K562 treated with DMSO at 1 percent for 4 hours (cell line): Measurements from ENCODE around the gene C15orf62. TPM values are rescaled to one million over a fixed set of nuclear protein-coding genes. Genes with fewer than 3 reads are reported as not detected.

Experiments
- total RNA-seq: library from RNA; unstranded; fragments of 300-600 nt; gene quantifications from 2 replicates; pipeline ENCODE4 v1.2.3, GENCODE V29; 2022; ENCODE audit not compliant: insufficient read depth

Gene C15orf62
- total RNA-seq, result 4.8 and 6.5 TPM in 2 replicates

GRCh38 chr15:40769274-40770146 is at the start of gene C15orf62:
TSS of gene C15orf62 (plus strand) at chr15:40769980. CDS start at chr15:40770496, 516 bp downstream.

GRCh38 chr15:40754883-40755811 is 14.6 kb upstream of the C15orf62 start, which contains the start of gene RMDN3:
TSS of gene RMDN3 (minus strand) at chr15:40755254. CDS start at chr15:40754783, 471 bp downstream.

GRCh38 chr15:40763801-40764628 is 5.8 kb upstream of the C15orf62 start, which contains the start of gene GCHFR:
TSS of gene GCHFR (plus strand) at chr15:40764068. CDS start at chr15:40764181, 113 bp downstream.

GRCh38 chr15:40807028-40807887 is 37.5 kb downstream of the C15orf62 start, which contains the start of the genes DNAJC17 and ZFYVE19:
TSS of gene DNAJC17 (minus strand) at chr15:40807473. CDS start at chr15:40807446, 27 bp downstream.
TSS of gene ZFYVE19 (plus strand) at chr15:40807089. CDS start at chr15:40807590, 501 bp downstream.

Other genes with a start within 250 kb of the C15orf62 start
- 17.2 and 26.3 TPM in 2 replicates for gene CCDC32, start 204.9 kb upstream of the C15orf62 start, total RNA-seq
- gene RPUSD2, start 200.7 kb upstream of the C15orf62 start, total RNA-seq, result 9.7 and 9.8 TPM in 2 replicates
- gene KNL1, start 175.7 kb upstream of the C15orf62 start, total RNA-seq, result 19.5 and 20.2 TPM in 2 replicates
- gene RAD51, start 74.8 kb upstream of the C15orf62 start, total RNA-seq, result 37.2 and 40.7 TPM in 2 replicates
- 36.0 and 37.0 TPM in 2 replicates for gene RMDN3, start 14.7 kb upstream of the C15orf62 start, total RNA-seq
- gene GCHFR, start 5.9 kb upstream of the C15orf62 start, total RNA-seq, result 54.7 and 68.4 TPM in 2 replicates
- gene ZFYVE19, start 37.1 kb downstream of the C15orf62 start, total RNA-seq, result 34.3 and 39.0 TPM in 2 replicates
- gene DNAJC17, start 37.5 kb downstream of the C15orf62 start, total RNA-seq, result 6.8 and 16.4 TPM in 2 replicates
- not detected in 2 replicates for gene PPP1R14D, start 58.7 kb downstream of the C15orf62 start, total RNA-seq
- 3.9 and 7.4 TPM in 2 replicates for gene SPINT1, start 74.1 kb downstream of the C15orf62 start, total RNA-seq
- 0.76 and 2.1 TPM in 2 replicates for gene RHOV, start 104.3 kb downstream of the C15orf62 start, total RNA-seq
- gene VPS18, start 124.5 kb downstream of the C15orf62 start, total RNA-seq, result 23.5 and 27.1 TPM in 2 replicates
- 0.57 and 0.99 TPM in 2 replicates for gene DLL4, start 159.4 kb downstream of the C15orf62 start, total RNA-seq
- 68.8 and 72.6 TPM in 2 replicates for gene CHAC1, start 183.5 kb downstream of the C15orf62 start, total RNA-seq